DOHH2 (cell line): ENCODE data around the gene RHBDD3.

Experiments
- CTCF ChIP-seq: fragments of 200-600 bp; sonication (generic); IDR thresholded peaks from one replicate; pipeline ENCODE4 v1.5.1; 2014; ENCODE audit warnings: antibody characterized with exemption, mild to moderate bottlenecking, low read depth, low read length; ENCODE audit not compliant: poor library complexity, severe bottlenecking
- EZH2phosphoT487 ChIP-seq: fragments of 200-600 bp; sonication (generic); IDR thresholded peaks from 2 replicates; pipeline ENCODE4 v1.6.1; 2017; ENCODE audit warnings: borderline replicate concordance, mild to moderate bottlenecking, antibody characterized with exemption, low read length, moderate library complexity, mixed read lengths

- TF ChIP-seq CTCF: no peak
- TF ChIP-seq EZH2phosphoT487: no peak
Measured at GRCh38 chr22:29225422-29226090, 42.2 kb downstream of the RHBDD3 start.
